ENCODE results near the gene ARHGAP9.

DNA sequence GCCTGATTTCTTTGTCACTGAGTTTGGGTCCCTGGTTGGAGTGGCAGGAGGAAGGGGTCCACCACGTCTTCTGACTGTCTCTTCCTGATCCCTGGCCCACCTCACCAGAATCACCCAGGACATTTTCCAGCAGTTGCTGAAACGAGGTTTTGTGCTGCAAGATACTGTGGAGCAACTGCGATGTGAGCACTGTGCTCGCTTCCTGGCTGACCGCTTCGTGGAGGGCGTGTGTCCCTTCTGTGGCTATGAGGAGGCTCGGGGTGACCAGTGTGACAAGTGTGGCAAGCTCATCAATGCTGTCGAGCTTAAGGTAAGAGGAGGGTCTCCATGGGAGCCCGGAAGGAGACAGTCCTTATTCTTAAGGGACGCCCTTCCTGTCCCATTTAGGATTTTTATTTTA, 20.5 kb upstream of the ARHGAP9 start:
- TF ChIP-seq, protein P1, sequence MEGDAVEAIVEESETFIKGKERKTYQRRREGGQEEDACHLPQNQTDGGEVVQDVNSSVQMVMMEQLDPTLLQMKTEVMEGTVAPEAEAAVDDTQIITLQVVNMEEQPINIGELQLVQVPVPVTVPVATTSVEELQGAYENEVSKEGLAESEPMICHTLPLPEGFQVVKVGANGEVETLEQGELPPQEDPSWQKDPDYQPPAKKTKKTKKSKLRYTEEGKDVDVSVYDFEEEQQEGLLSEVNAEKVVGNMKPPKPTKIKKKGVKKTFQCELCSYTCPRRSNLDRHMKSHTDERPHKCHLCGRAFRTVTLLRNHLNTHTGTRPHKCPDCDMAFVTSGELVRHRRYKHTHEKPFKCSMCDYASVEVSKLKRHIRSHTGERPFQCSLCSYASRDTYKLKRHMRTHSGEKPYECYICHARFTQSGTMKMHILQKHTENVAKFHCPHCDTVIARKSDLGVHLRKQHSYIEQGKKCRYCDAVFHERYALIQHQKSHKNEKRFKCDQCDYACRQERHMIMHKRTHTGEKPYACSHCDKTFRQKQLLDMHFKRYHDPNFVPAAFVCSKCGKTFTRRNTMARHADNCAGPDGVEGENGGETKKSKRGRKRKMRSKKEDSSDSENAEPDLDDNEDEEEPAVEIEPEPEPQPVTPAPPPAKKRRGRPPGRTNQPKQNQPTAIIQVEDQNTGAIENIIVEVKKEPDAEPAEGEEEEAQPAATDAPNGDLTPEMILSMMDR (conservative IDR thresholded peaks at IDR 0.05; ENCODE audit: low read length): no peak
- TF ChIP-seq EZH2phosphoT487 (IDR thresholded peaks at IDR 0.05; ENCODE audit: borderline replicate concordance): no peak

Data from Loucy (cell line).